GM18909 (cell line): ENCODE results near the gene MYO15A.

Experiments used
- ATAC-seq: cut with Tn5 transposase; IDR thresholded peaks from one replicate; pipeline ENCODE4 v1.9.1; 2021; ENCODE audit warnings: mild to moderate bottlenecking; ENCODE audit not compliant: unreplicated experiment, poor library complexity

MYO15A gene

GRCh38 chr17:18156976-18157280 lies 48.4 kb downstream of the MYO15A start:
- no peak for ATAC-seq

DNA sequence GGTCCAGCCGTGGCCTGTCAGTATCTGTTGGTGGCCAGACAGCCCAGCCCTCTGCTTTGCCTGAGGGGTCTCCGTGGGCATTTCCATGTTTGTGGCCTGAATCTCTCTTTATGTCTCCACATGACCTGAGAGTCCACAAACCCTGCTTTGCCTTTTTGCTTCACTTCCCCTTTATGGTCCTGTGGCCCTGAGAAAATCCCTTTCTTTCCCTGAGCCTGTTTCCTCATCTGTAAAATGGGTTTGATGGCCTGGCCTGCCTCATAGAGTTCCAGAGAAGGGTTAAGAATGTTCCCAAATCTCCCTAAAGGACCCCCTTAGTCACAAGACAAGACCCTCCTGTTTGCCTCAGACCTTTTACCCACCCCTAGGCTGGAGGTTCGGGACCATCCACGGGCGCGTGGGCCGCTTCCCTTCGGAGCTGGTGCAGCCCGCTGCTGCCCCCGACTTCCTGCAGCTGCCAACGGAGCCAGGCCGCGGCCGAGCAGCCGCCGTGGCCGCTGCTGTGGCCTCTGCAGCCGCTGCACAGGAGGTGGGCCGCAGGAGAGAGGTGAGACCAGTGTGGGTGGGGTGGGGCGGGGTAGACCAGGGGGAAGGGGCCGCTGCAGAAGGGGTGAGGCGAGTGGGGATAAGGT lies 48.9 kb downstream of the MYO15A start:
- ATAC-seq, result no peak

DNA sequence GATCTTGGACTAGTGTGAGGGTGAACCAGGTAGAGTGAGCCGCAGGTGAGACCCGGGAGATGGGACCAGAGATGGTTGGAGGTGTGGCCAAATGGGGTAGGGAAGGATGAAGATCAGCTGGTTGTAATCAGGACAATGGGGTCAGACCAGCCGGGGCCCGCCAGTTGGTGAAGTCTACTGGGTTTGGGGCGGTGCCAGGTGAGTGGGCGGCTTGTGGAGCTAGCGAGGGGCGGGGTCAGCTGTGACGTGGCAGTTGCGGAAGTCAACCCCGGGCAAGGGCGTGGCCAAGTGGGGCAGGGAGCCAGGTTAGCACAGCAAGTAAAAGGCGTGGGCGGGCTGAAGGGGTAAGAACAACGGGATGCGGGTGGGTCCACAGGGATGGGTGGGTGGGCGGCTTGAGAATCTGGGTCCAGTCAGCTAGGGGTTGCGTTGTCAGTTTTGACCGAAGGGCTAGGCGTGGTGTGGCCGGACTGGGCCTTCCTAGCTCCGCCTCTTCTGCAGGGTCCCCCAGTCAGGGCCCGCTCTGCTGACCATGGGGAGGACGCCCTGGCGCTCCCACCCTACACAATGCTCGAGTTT lies 49.6 kb downstream of the MYO15A start:
- ATAC-seq, result peak; percentile 59

DNA sequence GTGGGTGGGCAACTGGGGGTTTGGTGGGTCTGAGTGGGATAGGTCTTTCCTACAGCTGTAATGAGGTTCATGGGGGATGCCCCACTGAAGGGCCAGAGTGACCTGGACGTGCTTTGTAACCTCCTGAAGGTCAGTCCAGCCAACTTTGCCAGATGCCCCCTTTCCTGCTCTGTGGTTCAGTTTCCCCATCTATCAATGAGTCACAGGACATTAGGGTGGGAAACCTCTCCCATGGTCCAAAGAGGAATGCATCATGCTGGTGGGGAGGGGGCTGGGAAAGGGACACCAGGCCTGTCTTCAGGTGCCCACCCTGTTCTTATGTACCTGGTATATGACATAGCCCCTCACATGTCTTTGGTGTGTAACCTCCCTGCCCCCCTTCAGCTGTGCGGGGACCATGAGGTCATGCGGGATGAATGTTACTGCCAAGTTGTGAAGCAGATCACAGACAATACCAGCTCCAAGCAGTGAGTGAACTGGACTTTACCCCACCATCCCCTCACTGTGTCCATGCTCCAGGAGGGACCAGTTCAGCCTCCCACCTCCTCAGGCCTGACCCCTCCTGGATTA lies 51.1 kb downstream of the MYO15A start:
- no peak for ATAC-seq

DNA sequence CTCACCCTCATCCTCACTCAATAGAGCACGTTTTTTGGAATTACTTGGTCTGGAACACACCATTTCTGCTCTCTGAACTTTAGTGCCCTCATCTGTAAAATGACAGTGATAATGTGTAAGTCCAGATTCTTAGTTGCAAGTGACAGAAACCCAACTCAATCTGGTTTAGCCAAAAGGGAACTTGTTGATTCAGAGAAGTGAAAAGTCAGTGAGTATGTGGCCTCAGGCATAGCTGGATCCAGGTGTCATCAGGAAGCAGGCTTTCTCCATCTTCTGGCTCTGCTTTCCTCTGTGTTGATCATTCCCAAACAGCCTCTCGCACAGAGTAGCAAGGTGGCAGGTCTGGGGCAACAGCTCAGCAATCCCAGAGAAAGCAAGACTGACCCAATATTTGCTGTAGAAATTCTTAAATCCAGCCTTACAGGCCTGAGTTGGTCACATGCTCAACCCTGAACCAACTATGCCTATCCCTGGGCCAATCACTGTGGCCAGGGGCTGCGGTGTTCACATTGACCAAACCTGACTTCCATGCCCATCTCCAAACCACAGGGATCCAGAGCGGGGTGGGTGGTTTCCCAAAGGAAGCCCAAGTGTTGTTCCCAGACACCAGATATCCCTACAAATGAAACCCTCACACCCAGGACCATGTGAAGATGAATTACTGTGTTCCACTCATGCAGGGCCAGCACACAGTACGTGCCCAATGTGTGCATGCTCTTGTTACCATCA lies 51.7 kb downstream of the MYO15A start:
- ATAC-seq, result no peak

DNA sequence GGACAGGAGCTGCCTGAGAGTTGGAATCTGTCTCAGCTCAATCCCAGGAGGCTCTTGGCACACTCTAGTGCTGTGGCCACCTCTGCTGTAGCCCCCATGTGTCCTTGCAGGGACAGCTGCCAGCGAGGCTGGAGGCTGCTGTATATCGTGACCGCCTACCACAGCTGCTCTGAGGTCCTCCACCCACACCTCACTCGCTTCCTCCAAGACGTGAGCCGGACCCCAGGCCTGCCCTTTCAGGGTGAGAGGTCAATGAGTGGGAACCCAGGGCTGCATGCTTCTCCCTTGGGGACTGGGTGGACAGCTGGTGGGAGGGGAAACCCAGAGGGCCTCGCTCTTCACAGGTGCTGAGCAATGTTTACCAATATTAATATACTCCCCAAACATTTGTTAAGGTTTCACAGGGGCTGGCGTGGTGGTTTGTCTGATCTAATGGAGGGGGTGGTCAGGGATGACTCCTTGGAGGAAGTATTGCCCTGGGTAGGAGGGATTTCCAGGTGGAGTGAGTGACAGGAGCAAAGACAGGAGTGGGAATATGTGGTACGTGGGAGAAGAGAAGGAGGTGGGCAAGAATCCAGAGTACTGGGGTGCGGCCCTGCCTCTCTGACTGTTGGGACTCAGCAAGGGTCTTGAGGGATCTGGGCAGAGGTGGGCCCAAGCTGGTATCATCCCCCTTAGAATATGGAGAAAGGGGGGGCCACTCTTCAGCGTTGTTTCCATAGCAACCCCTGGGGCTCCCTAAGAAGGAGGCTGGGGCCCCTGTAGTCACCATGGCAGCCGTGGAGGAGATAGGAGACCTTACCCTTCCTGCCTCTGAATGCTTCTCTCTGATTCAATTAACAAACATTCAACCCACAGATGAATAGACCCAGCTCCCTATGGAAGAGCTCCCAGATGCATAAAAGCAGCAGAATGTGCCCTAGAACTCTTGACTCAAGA lies 52.9 kb downstream of the MYO15A start:
- peak; percentile 54 for ATAC-seq

DNA sequence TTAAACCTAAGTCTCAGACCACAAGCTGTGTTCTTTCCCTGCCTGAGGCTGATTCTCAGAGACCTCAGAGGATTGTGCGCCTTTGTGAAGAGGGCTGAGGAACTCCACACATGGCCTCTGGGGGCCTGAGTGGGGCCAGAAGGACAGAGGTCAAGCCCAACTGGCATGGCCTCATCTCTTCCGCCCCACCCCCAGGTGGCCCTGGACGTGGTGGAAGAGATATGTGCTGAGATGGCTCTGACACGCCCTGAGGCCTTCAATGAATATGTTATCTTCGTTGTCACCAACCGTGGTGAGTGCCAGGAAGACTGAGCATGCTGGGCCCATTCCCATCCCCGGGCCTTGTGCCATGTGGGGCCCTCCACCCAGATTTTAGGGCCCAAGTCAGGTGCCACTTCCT lies 55.0 kb downstream of the MYO15A start:
- ATAC-seq, result no peak

DNA sequence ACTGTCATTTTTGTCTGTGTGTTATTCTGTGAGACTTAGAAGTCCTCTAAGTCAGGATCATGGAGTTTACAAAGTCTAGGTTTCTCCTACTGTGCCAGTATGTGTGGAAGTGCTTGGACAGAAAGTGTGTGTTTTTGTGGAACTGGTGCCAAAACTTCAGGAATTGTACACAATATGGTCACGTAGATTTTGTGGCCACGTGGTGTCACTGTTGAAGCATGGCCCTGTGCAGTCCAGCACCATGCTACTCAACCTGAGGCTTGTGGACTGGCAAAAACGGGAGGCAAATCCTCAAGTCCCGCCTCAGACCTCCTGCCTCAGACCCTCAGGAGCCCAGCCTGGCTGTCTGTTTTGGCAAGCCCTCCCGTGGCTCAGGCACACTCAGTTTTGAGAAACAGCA lies 58.3 kb downstream of the MYO15A start:
- no peak for ATAC-seq

GRCh38 chr17:18167421-18167820 lies 58.9 kb downstream of the MYO15A start:
- ATAC-seq, result no peak

DNA sequence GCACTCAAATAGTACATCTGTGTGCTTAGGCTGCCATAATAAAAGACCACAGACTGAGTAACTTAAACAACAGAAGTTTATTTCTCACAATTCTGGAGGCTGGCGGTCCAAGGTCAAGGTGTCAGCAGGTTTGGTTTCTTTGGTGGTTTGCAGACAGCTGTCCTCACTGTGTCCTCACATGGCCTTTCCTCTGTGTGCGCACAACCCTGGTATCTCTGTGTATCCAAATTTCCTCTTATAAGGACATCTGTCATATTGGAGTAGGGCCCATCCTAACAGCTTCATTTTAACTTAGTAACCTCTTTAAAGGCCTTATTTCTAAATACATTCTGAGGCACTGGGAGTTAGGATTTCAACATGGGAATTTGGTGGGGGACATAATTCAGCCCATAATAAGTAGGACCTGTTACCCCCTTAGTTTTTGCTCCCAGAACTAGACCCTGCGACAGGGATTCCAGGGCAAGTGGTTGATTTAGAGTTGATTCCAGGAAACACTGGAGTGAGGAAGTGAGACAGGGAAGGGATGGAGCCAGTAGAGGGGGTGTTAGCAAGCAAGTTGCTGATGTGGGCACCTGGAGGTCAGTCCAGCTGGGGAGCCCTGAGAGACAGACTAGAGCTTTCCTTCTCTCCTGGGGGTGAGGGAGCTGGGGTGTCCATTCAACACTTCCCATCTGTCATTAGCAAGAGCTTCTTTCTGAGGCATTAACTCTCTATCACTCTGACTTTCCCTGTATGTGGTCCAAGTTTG lies 64.1 kb downstream of the MYO15A start:
- ATAC-seq, result no peak

- ATAC-seq, result no peak
Measured at GRCh38 chr17:18173740-18174139, 65.2 kb downstream of the MYO15A start.

DNA sequence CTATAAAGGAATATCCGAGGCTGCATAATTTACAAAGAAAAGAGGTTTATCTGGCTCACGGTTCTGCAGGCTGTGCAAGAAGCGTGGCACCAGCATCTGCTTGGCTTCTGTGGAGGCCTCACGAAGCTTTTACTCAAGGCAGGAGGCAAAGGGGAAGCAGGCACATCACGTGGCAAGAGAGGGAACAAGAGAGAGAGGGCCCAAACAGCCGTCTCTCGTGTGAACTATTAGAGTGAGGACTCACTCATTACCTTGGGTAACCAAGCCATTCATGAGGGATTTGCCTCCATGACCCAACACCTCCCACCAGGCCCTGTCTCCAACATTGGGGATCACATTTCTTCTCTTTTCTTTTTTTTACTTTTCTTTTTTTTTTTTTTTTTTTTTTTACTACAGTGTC lies 67.6 kb downstream of the MYO15A start:
- no peak for ATAC-seq

DNA sequence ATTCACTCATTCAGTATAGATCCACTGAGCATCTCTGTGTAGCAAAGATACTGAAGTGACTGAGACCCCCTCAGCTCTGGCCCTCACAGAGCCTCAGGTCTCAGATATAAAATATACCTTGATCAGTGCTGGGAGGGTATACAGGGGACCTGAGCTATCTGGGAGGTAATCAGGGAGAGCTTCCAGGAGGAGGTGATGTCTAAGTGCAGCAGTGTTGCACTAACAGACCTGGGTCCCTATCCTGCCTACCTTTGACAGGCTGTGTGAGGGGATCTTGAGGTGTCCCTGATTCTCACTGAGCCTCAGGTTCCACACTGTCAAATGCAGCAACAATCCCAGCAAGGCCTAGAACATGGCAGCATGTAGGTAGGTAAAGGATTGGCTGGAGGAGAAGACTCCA lies 68.6 kb downstream of the MYO15A start:
- no peak for ATAC-seq

- ATAC-seq, result no peak
Measured at GRCh38 chr17:18177722-18178121, 69.2 kb downstream of the MYO15A start.

- ATAC-seq, result no peak
Measured at GRCh38 chr17:18179196-18179595, 70.6 kb downstream of the MYO15A start.

- no peak for ATAC-seq
Measured at GRCh38 chr17:18179804-18180203, 71.2 kb downstream of the MYO15A start.

DNA sequence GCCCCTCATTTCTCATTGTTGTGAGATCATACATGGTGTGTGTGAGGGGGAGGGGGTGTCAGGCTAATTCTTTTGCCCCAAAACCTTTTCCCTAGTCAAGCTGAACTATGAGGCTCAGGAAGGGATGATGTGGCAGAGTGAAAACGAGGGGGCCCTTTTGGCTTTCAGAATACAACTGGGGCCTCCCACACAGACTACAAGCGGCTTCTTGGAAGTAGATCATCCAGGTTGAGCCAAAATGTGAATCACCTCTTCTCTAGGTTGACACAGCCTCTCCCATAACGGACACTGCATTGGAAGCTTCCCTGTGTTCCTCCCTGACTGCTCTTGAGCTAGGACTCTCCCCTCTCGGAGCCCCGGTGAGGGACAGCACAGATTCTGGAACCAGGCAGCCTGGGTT lies 72.8 kb downstream of the MYO15A start:
- no peak for ATAC-seq

DNA sequence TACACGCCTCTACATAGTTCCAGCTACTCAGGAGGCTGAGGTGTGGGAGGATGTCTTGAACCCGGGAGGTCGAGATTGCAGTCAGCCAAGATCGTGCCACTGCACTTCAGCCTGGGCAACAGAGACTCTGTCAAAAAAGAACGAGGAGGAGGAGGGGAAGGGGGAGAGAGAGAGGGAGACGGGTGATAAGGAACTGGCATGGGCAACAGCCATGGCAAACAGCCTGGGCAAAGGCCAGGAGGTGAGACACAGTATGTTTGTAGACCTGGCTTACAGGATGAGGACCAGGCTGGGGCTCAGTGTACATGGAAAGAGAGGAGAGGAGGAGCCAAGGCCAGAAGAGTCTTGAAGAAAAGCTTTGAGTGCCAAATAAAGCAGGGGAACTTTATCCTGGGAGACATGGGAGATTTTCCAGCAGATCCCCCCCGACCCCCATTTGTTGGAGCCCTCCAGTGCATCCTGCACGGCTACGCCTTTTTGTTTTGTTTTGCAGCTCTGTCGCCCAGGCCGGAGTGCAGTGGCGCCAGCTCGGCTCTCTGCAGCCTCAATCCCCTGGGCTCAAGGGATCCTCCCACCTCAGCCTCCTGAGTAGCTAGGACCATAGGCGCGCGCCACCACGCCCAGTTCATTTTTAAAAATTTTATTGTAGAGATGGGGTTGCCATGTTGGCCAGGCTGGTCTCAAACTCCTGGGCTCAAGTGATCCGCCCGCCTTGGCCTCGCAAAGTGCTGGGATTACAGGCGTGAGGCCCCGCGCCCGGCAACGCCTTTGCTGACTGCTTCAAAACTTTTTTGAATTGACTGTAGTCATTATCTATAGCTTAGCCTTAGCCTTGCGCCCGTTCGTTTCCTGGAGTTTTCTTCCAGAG lies 73.8 kb downstream of the MYO15A start:
- ATAC-seq, result no peak

- peak; percentile 38 for ATAC-seq
Measured at GRCh38 chr17:18182978-18183333, 74.4 kb downstream of the MYO15A start.
